ENCODE results near the gene TINCR. TPM values are rescaled to one million over a fixed set of nuclear protein-coding genes. Genes with fewer than 3 reads are reported as not detected.

The TINCR gene
- total RNA-seq, 2 experiments from 2014 or later, result 0.60 to 1.2 TPM

- H3K4me2 ChIP-seq (ENCODE audit: low read length), result no peak overlapping the region
- intact Hi-C loops (cut with micrococcal nuclease; ENCODE audit: unreplicated experiment), result no loop called here
- no peaks in the 10 kb centered on the region for H3K4me1 ChIP-seq (ENCODE audit: insufficient read depth, low read length, poor library complexity, severe bottlenecking)
- H3K27ac ChIP-seq (ENCODE audit: low read depth, low read length, poor library complexity, severe bottlenecking), result no peak overlapping the region
- H3K9me3 ChIP-seq (ENCODE audit: low read length), result no peaks in the 10 kb centered on the region
- TF ChIP-seq CTCF (conservative IDR thresholded peaks at IDR 0.05; ENCODE audit: low read length) (no peak), EZH2phosphoT487 (IDR thresholded peaks at IDR 0.05; ENCODE audit: borderline replicate concordance, low read depth, low read length) (no peak)
- DNase-seq (ENCODE audit: low spot score), result no peak
- no peaks in the 10 kb centered on the region; the same call in 1 of the 2 replicates for H3K79me2 ChIP-seq (ENCODE audit: insufficient read depth, low read depth, low read length)
- no peaks in the 10 kb centered on the region for H3K9me2 ChIP-seq (ENCODE audit: insufficient read depth, low read length)
- CTCF ChIA-PET (ENCODE audit: unreplicated experiment), result no interaction called here
- H4K20me1 ChIP-seq (ENCODE audit: insufficient read depth, low read length), result 0 out of 2 replicates have a peak, but pooled peaks cover 7% of the 10 kb centered on the region
- H3K4me3 ChIP-seq (ENCODE audit: low read depth, low read length, poor library complexity, severe bottlenecking), result no peak overlapping the region
- no peak overlapping the region for H2AFZ ChIP-seq (ENCODE audit: low read length)
- H3K36me3 ChIP-seq (ENCODE audit: insufficient read depth, low read length), result peaks cover 94% of the 10 kb centered on the region
- BruUV-seq (replicated peaks), result no TSS peak
- POLR2A ChIA-PET, result no interaction called here
Observed at GRCh38 chr19:5603626-5604025, 35.9 kb upstream of the TINCR start.

DNA sequence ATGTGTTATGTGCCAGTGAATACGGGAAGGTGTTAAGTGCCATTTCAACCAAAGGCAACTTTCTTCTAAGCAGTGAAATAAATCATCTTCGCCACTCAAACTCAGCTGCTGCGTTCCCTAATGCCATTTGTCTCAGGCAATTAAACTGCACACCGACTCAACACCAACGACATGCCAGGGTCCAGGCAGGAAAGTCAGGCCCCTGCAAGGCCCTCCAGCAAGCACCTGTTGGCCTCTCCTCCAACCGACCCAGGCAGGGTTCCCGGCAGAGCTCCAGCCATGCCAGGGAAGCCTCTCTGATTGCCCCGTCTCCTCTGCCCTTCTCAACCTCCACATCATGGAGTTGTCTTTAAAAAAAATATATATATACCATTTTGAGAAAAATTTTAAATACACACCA, 33.0 kb upstream of the TINCR start:
- Histone ChIP-seq H3K79me2 (ENCODE audit: insufficient read depth, low read depth, low read length) (no peaks in the 10 kb centered on the region), H4K20me1 (ENCODE audit: insufficient read depth, low read length) (0 out of 2 replicates have a peak, but pooled peaks cover 4% of the 10 kb centered on the region), H3K4me3 (ENCODE audit: low read depth, low read length, poor library complexity, severe bottlenecking) (no peak overlapping the region), H3K9me3 (ENCODE audit: low read length) (no peaks in the 10 kb centered on the region), H3K36me3 (ENCODE audit: insufficient read depth, low read length) (peaks cover 95% of the 10 kb centered on the region), H3K4me1 (ENCODE audit: insufficient read depth, low read length, poor library complexity, severe bottlenecking) (no peaks in the 10 kb centered on the region), H3K27ac (ENCODE audit: low read depth, low read length, poor library complexity, severe bottlenecking) (no peak overlapping the region), H3K4me2 (ENCODE audit: low read length) (no peak overlapping the region), H2AFZ (ENCODE audit: low read length) (no peak overlapping the region), H3K9me2 (ENCODE audit: insufficient read depth, low read length) (no peaks in the 10 kb centered on the region)
- no peak for DNase-seq (ENCODE audit: low spot score)
- ChIA-PET CTCF (ENCODE audit: unreplicated experiment) (no interaction called here), POLR2A (no interaction called here)
- BruUV-seq (replicated peaks), result no TSS peak
- intact Hi-C loops (cut with micrococcal nuclease; ENCODE audit: unreplicated experiment), result no loop called here
- TF ChIP-seq EZH2phosphoT487 (IDR thresholded peaks at IDR 0.05; ENCODE audit: borderline replicate concordance, low read depth, low read length) (no peak), CTCF (conservative IDR thresholded peaks at IDR 0.05; ENCODE audit: low read length) (no peak)

DNA sequence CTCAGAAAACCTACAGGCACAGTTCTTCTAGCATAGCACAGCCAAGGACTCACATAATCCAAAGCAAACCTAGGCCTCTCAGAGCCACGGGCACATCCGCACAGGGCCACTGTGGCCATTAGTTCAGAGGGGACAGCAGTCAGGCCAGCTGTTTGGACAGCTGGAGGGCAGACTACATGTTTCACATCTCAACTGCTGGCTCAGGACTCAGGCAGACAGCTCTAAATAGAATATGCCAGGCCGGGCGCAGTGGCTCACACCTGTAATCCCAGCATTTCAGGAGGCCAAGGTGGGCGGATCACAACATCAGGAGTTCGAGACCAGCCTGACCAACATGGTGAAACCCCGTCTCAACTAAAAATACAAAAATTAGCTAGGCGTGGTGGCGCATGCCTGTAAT, 28.0 kb upstream of the TINCR start:
- no peak for TF ChIP-seq CTCF (conservative IDR thresholded peaks at IDR 0.05; ENCODE audit: low read length)
- TF ChIP-seq EZH2phosphoT487 (IDR thresholded peaks at IDR 0.05; ENCODE audit: borderline replicate concordance, low read depth, low read length), result no peak
- H3K79me2 ChIP-seq (ENCODE audit: insufficient read depth, low read depth, low read length), result no peaks in the 10 kb centered on the region
- H3K4me1 ChIP-seq (ENCODE audit: insufficient read depth, low read length, poor library complexity, severe bottlenecking), result no peaks in the 10 kb centered on the region
- CTCF ChIA-PET (ENCODE audit: unreplicated experiment), result no interaction called here
- H4K20me1 ChIP-seq (ENCODE audit: insufficient read depth, low read length), result no peaks in the 10 kb centered on the region
- POLR2A ChIA-PET, result interaction anchor here (0.6 kb wide), 1 partner anchor 716 kb away, joined by 4 read pairs; no protein-coding TSS in a partner anchor
- no peak overlapping the region for H3K4me3 ChIP-seq (ENCODE audit: low read depth, low read length, poor library complexity, severe bottlenecking)
- no peaks in the 10 kb centered on the region for H3K9me2 ChIP-seq (ENCODE audit: insufficient read depth, low read length)
- DNase-seq (ENCODE audit: low spot score), result no peak
- no TSS peak for BruUV-seq (replicated peaks)
- intact Hi-C loops (cut with micrococcal nuclease; ENCODE audit: unreplicated experiment), result no loop called here
- no peaks in the 10 kb centered on the region for H3K9me3 ChIP-seq (ENCODE audit: low read length)
- H3K27ac ChIP-seq (ENCODE audit: low read depth, low read length, poor library complexity, severe bottlenecking), result no peak overlapping the region
- no peak overlapping the region for H3K4me2 ChIP-seq (ENCODE audit: low read length)
- no peak overlapping the region for H2AFZ ChIP-seq (ENCODE audit: low read length)
- peaks cover 99% of the 10 kb centered on the region for H3K36me3 ChIP-seq (ENCODE audit: insufficient read depth, low read length)

All from OCI-LY7 (cell line).